ENCODE data around the gene GMPPA. TPM values are rescaled to one million over a fixed set of nuclear protein-coding genes. Genes with fewer than 3 reads are reported as not detected.

Gene GMPPA
- total and polyA plus RNA-seq, 2 experiments from 2014 or later, result 67.8 to 76.5 TPM

GRCh38 chr2:219541611-219542180 is 43.0 kb downstream of the GMPPA start:
- no peaks in the 10 kb centered on the region for H3K27me3 ChIP-seq
- peak overlapping the region; percentile 84 for H3K4me3 ChIP-seq
- peaks cover 21% of the 10 kb centered on the region for H4K20me1 ChIP-seq (ENCODE audit: insufficient read depth, poor library complexity, severe bottlenecking)
- WGBS (ENCODE audit: low lambda C conversion rate, missing lambda C conversion rate), result 4% methylated on average over 40 of the region's 48 CpGs
- H3K36me3 ChIP-seq (replicated peaks; ENCODE audit: insufficient read depth, low read depth), result no peaks in the 10 kb centered on the region
- H3K79me2 ChIP-seq, result peaks cover 16% of the 10 kb centered on the region
- no peaks in the 10 kb centered on the region for H3K9me3 ChIP-seq (ENCODE audit: low read depth)
- H3K9me2 ChIP-seq (replicated peaks; ENCODE audit: insufficient read depth), result no peaks in the 10 kb centered on the region
- no peak overlapping the region for H2AFZ ChIP-seq
- DNase-seq (ENCODE audit: low spot score), result peak; percentile 93
- peak overlapping the region; percentile 93 for H3K27ac ChIP-seq
- TF ChIP-seq EZH2 (IDR thresholded peaks at IDR 0.05; ENCODE audit: borderline replicate concordance) (no peak), CTCF (IDR thresholded peaks at IDR 0.05; ENCODE audit: poor library complexity) (peak; percentile 100)
- peak overlapping the region; percentile 88 for H3K4me2 ChIP-seq
- H3K4me1 ChIP-seq (ENCODE audit: insufficient read depth), result peaks cover 24% of the 10 kb centered on the region

- Histone ChIP-seq H3K4me1 (ENCODE audit: insufficient read depth) (peaks cover 20% of the 10 kb centered on the region), H2AFZ (peak overlapping the region; percentile 51), H3K4me3 (peak overlapping the region; percentile 84), H4K20me1 (ENCODE audit: insufficient read depth, poor library complexity, severe bottlenecking) (peaks cover 21% of the 10 kb centered on the region), H3K9me3 (ENCODE audit: low read depth) (no peaks in the 10 kb centered on the region), H3K27ac (peak overlapping the region; percentile 93), H3K4me2 (peak overlapping the region; percentile 88), H3K36me3 (replicated peaks; ENCODE audit: insufficient read depth, low read depth) (no peaks in the 10 kb centered on the region), H3K9me2 (replicated peaks; ENCODE audit: insufficient read depth) (no peaks in the 10 kb centered on the region), H3K27me3 (no peaks in the 10 kb centered on the region), H3K79me2 (peaks cover 16% of the 10 kb centered on the region)
- DNase-seq (ENCODE audit: low spot score), result peak; percentile 76
- 2% methylated on average over 65 of the region's 66 CpGs for WGBS (ENCODE audit: low lambda C conversion rate, missing lambda C conversion rate)
- TF ChIP-seq EZH2phosphoT487 (IDR thresholded peaks at IDR 0.05; ENCODE audit: low read depth, severe bottlenecking, unreplicated experiment), result no peak
- TF ChIP-seq EZH2 (IDR thresholded peaks at IDR 0.05; ENCODE audit: borderline replicate concordance), result no peak
- TF ChIP-seq CTCF (IDR thresholded peaks at IDR 0.05; ENCODE audit: poor library complexity), result no peak
Measured at GRCh38 chr2:219542931-219543595, 44.4 kb downstream of the GMPPA start.

GRCh38 chr2:219543596-219544358 is 45.1 kb downstream of the GMPPA start, which contains the start of the genes CHPF and TMEM198:
TSS of gene CHPF (minus strand) at chr2:219543809. CDS start at chr2:219543538, 271 bp downstream.
TSS of gene TMEM198 (plus strand) at chr2:219544028. CDS start at chr2:219544728, 700 bp downstream.
- no peaks in the 10 kb centered on the region for H3K36me3 ChIP-seq (replicated peaks; ENCODE audit: insufficient read depth, low read depth)
- peak within 1 kb of the TSS; percentile 84 for H3K4me3 ChIP-seq
- H4K20me1 ChIP-seq (ENCODE audit: insufficient read depth, poor library complexity, severe bottlenecking), result peaks cover 17% of the 10 kb centered on the region
- 2% methylated on average over 41 of the region's 75 CpGs for WGBS (ENCODE audit: low lambda C conversion rate, missing lambda C conversion rate)
- peaks cover 13% of the 10 kb centered on the region for H3K4me1 ChIP-seq (ENCODE audit: insufficient read depth)
- peak; percentile 100 for DNase-seq (ENCODE audit: low spot score)
- H3K27ac ChIP-seq, result peak within 1 kb of the TSS; percentile 93
- no peaks in the 10 kb centered on the region for H3K27me3 ChIP-seq
- no peaks in the 10 kb centered on the region for H3K9me2 ChIP-seq (replicated peaks; ENCODE audit: insufficient read depth)
- H3K4me2 ChIP-seq, result peak within 1 kb of the TSS; percentile 89
- TF ChIP-seq EZH2phosphoT487 (IDR thresholded peaks at IDR 0.05; ENCODE audit: low read depth, severe bottlenecking, unreplicated experiment), result no peak
- TF ChIP-seq CTCF (IDR thresholded peaks at IDR 0.05; ENCODE audit: poor library complexity), result no peak
- TF ChIP-seq EZH2 (IDR thresholded peaks at IDR 0.05; ENCODE audit: borderline replicate concordance), result no peak
- H3K9me3 ChIP-seq (ENCODE audit: low read depth), result no peaks in the 10 kb centered on the region
- H2AFZ ChIP-seq, result peak within 1 kb of the TSS; percentile 51
- peaks cover 16% of the 10 kb centered on the region for H3K79me2 ChIP-seq
